ENCODE results near the gene UST. TPM values are rescaled to one million over a fixed set of nuclear protein-coding genes. Genes with fewer than 3 reads are reported as not detected.
A peak's percentile ranks its signal among the peaks of the same experiment; 100 is the strongest.

UST gene
- total and polyA plus RNA-seq, 8 donors, result 3.7 to 20.9 (median 8.6) TPM

DNA sequence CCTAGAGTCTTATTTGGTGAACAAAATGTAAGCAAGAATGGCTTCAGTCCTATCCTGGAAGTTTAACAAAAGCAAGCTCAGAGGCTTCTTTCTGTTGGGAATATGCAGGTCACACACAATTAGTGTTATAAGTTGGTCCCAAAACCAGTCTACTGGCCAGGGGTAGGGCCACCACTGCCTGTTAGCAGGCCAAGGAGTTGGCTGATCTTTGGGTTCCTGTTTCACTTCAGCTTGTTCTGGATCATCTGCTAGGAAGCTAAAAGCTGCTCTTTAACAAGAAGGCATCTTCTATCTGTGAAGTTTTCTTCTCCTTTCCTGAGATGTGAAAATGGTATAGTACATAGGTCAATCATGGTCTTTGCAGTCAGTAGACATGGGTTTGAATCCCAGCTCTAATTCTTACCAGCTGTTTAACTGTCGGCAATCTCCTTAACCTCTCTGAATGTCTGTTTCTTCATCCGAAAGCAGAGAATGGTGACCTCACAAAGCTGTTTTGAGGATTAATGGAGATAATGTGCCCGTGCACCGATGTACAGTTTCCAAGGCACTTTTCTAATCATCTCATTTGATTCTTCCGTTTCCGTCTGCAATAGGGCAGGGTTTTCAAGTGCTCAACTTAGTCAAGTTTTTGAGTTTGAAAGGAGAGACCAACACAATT lies 299.5 kb downstream of the UST start:
- TF ChIP-seq, protein P1, sequence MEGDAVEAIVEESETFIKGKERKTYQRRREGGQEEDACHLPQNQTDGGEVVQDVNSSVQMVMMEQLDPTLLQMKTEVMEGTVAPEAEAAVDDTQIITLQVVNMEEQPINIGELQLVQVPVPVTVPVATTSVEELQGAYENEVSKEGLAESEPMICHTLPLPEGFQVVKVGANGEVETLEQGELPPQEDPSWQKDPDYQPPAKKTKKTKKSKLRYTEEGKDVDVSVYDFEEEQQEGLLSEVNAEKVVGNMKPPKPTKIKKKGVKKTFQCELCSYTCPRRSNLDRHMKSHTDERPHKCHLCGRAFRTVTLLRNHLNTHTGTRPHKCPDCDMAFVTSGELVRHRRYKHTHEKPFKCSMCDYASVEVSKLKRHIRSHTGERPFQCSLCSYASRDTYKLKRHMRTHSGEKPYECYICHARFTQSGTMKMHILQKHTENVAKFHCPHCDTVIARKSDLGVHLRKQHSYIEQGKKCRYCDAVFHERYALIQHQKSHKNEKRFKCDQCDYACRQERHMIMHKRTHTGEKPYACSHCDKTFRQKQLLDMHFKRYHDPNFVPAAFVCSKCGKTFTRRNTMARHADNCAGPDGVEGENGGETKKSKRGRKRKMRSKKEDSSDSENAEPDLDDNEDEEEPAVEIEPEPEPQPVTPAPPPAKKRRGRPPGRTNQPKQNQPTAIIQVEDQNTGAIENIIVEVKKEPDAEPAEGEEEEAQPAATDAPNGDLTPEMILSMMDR (IDR thresholded peaks at IDR 0.05), result no peak
- 95 to 97% methylated on average over 6 of the region's 6 CpGs for WGBS, 2 donors

DNA sequence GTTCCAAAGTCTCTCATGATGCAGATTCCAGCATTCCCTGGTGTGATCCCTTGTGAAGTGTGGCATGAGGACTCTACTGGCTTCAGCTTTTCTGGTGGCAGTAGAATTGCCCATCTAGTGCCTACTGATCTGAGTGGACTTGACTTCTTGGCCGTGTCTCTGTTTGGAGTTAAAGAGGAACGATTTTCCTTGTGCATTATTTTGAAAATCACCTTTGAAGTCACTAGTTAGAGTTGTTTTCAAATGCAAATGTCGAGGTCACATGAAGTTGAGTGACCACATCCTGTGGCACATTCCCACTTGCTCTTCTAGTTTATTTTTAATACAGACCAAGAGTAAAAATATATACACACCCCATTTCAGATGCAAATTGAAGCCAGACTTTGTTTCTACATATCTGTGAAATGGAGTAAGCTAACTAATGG lies 300.0 kb downstream of the UST start:
- no peak for FAIRE-seq
- 72% methylated on average over 3 of the region's 3 CpGs for WGBS, 2 donors
- Histone ChIP-seq H3K4me3 (no peak overlapping the region), H3K4me1 (no peaks in the 10 kb centered on the region), H3K9me3 (no peaks in the 10 kb centered on the region), H3K36me3 (no peaks in the 10 kb centered on the region), H3K27ac (no peak overlapping the region), H3K27me3 (no peaks in the 10 kb centered on the region)
- TF ChIP-seq, protein P1 (IDR thresholded peaks at IDR 0.05), result no peak
- no peak for ATAC-seq
- intact Hi-C loops (cut with DNase I), result loop anchor here in 1 of 3 donors (10.0 kb wide), 1 partner anchor 398 kb away; no protein-coding TSS in a partner anchor
- DNase-seq, result no peak

More for the DNA sequence above, 299.5 kb downstream of the UST start:
- FAIRE-seq (no peak), DNase-seq (no peak), ATAC-seq (peak in 1 of 4 donors; percentile 43)
- Histone ChIP-seq H3K27me3 (no peaks in the 10 kb centered on the region), H3K4me1 (no peaks in the 10 kb centered on the region), H3K36me3 (no peaks in the 10 kb centered on the region), H3K4me3 (no peak overlapping the region), H3K27ac (no peak overlapping the region), H3K9me3 (no peaks in the 10 kb centered on the region)
- intact Hi-C loops (cut with DNase I), result loop anchor here in 1 of 3 donors (10.0 kb wide), 1 partner anchor 399 kb away; no protein-coding TSS in a partner anchor

DNA sequence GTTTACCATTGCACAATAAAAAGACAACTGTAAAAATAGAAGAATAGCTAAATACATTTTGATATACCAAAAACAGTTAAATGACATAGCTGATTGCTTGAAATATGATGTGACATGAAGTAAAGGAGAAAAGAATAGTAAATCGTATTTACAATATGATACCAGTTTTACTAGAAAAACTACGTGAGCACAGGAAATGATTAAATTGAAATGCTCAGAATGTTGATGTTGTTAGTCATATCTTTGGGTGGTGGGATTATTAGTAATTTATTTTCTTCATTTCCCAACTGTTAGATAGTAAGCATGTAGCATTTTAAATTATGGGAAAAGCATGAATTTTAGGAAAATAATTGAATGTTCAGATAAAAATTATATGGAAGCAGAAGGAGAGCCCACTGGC lies 302.4 kb downstream of the UST start:
- 46 to 53% methylated on average over 2 of the region's 2 CpGs for WGBS, 2 donors
- intact Hi-C loops (cut with DNase I), result loop anchor here in 1 of 3 donors (10.0 kb wide), 1 partner anchor 396 kb away; no protein-coding TSS in a partner anchor
- FAIRE-seq, result no peak

DNA sequence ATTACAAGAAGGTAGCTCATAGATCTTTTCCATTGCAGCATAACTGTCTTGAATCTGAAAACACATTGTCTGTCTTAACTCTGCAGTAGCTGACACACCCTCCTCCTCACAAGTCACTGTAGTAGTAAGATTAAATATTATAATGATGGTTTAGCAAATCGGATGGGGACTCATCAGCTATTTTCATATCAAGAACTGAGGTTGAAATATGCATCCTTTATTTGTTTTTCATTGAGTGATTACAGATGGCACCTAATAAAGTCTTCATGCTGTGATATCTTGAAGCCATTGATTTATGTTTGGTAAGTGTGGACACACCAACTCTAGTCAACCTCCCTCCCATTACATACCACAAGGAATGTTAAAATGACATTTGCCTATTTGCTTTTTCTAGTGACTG lies 303.3 kb downstream of the UST start:
- no peak for ATAC-seq

More for the DNA sequence above, 302.4 kb downstream of the UST start:
- Histone ChIP-seq H3K9me3 (no peaks in the 10 kb centered on the region), H3K36me3 (no peaks in the 10 kb centered on the region), H3K27me3 (no peaks in the 10 kb centered on the region), H3K4me1 (peaks cover 3 to 10% (median 6%) of the 10 kb centered on the region in 3 donors), H3K4me3 (no peak overlapping the region), H3K27ac (no peak overlapping the region)
- no peak for ATAC-seq
- DNase-seq, result no peak
- TF ChIP-seq, protein P1 (IDR thresholded peaks at IDR 0.05), result no peak

More for the DNA sequence above, 303.3 kb downstream of the UST start:
- Histone ChIP-seq H3K4me3 (no peak overlapping the region), H3K4me1 (peaks cover 10 to 19% (median 15%) of the 10 kb centered on the region in 3 donors), H3K27ac (no peak overlapping the region), H3K9me3 (no peaks in the 10 kb centered on the region), H3K27me3 (no peaks in the 10 kb centered on the region), H3K36me3 (no peaks in the 10 kb centered on the region)
- WGBS, 2 donors, result 79 to 80% methylated on average over 1 of the region's 1 CpG
- no peak for FAIRE-seq
- DNase-seq, result no peak
- TF ChIP-seq, protein P1 (IDR thresholded peaks at IDR 0.05), result no peak
- intact Hi-C loops (cut with DNase I), result no loop called here
